OCI-LY7 (cell line): Measurements from ENCODE around the gene ZNF672. TPM values are rescaled to one million over a fixed set of nuclear protein-coding genes. Genes with fewer than 3 reads are reported as not detected.
"Not testable (repeated sequence)": the region's sequence is repeated elsewhere in the genome, so short reads cannot be mapped to it uniquely, and the experiment has no call there.

Experiments
- BruUV-seq: library from RNA; stranded (reverse); fragments of 400-500 nt; replicated peaks from 2 replicates; lab custom pipeline; 2021; lab: Mats Ljungman, UMichigan
- CTCF ChIA-PET: fragments of 300-600 bp; sonication (Branson Sonifier 250); formaldehyde crosslinking; loops from one replicate; lab custom pipeline; 2022; ENCODE audit warnings: antibody characterized with exemption; ENCODE audit not compliant: unreplicated experiment; lab: Charles Lee
- POLR2A ChIA-PET: fragments of 300-600 bp; sonication (Branson Sonifier 250); formaldehyde crosslinking; loops from one replicate; lab custom pipeline; 2022; ENCODE audit warnings: antibody characterized with exemption; lab: Charles Lee
- DNase-seq: peaks from one replicate; pipeline ENCODE4 v3.0.0-alpha.2; 2015; ENCODE audit warnings: low spot score
- H2AFZ ChIP-seq: fragments of 200-600 bp; sonication (generic), shearing (Covaris generic); 2 replicates; pipeline ENCODE4 v1.6.1; 2014; ENCODE audit warnings: mild to moderate bottlenecking, antibody characterized with exemption, low read length, moderate library complexity
- H3K27ac ChIP-seq: fragments of 200-600 bp; sonication (generic); 2 replicates; pipeline ENCODE4 v1.5.1; 2014; ENCODE audit warnings: mixed run types, low read depth, mild to moderate bottlenecking, moderate library complexity, low read length, inconsistent platforms; ENCODE audit not compliant: poor library complexity, severe bottlenecking
- H3K36me3 ChIP-seq: fragments of 200-600 bp; sonication (generic); 2 replicates; pipeline ENCODE4 v1.6.1; 2014; ENCODE audit warnings: mild to moderate bottlenecking, antibody characterized with exemption, low read length, moderate library complexity, mixed read lengths; ENCODE audit not compliant: insufficient read depth
- H3K4me1 ChIP-seq: fragments of 200-600 bp; sonication (generic); 2 replicates; pipeline ENCODE4 v1.5.1; 2014; ENCODE audit warnings: mild to moderate bottlenecking, low read length; ENCODE audit not compliant: insufficient read depth, poor library complexity, severe bottlenecking
- H3K4me2 ChIP-seq: fragments of 200-600 bp; sonication (generic); 2 replicates; pipeline ENCODE4 v1.6.1; 2014; ENCODE audit warnings: mild to moderate bottlenecking, low read length
- H3K4me3 ChIP-seq: fragments of 200-600 bp; sonication (generic); 2 replicates; pipeline ENCODE4 v1.5.1; 2014; ENCODE audit warnings: mild to moderate bottlenecking, low read depth, low read length; ENCODE audit not compliant: poor library complexity, severe bottlenecking
- H3K79me2 ChIP-seq: fragments of 200-600 bp; sonication (generic); 2 replicates; pipeline ENCODE4 v1.6.1; 2016; ENCODE audit warnings: low read depth, mild to moderate bottlenecking, low read length, moderate library complexity, mixed read lengths; ENCODE audit not compliant: insufficient read depth
- H3K9me2 ChIP-seq: fragments of 200-600 bp; sonication (generic); 2 replicates; pipeline ENCODE4 v1.6.1; 2016; ENCODE audit warnings: mild to moderate bottlenecking, low read length, mixed read lengths; ENCODE audit not compliant: insufficient read depth
- H3K9me3 ChIP-seq: fragments of 200-600 bp; sonication (generic); 2 replicates; pipeline ENCODE4 v1.6.1; 2014; ENCODE audit warnings: mild to moderate bottlenecking, mixed run types, low read length, mixed read lengths
- H4K20me1 ChIP-seq: fragments of 200-600 bp; sonication (generic); 2 replicates; pipeline ENCODE4 v1.6.1; 2014; ENCODE audit warnings: mild to moderate bottlenecking, antibody characterized with exemption, low read length, moderate library complexity, mixed read lengths; ENCODE audit not compliant: insufficient read depth
- EZH2phosphoT487 ChIP-seq: fragments of 200-600 bp; sonication (generic); IDR thresholded peaks from 2 replicates; pipeline ENCODE4 v1.6.1; 2018; ENCODE audit warnings: low read depth, borderline replicate concordance, mild to moderate bottlenecking, mixed run types, antibody characterized with exemption, low read length, moderate library complexity, mixed read lengths
- intact Hi-C: fragments of 100-400 bp; cut with micrococcal nuclease; formaldehyde crosslinking; loops from one replicate; pipeline ENCODE4 v1.10.0; 2022; ENCODE audit not compliant: unreplicated experiment
- total RNA-seq, 2 experiments: library from RNA; depleted of rRNA in 1 of 2; stranded (reverse); fragments of >200 nt in 1 of 2; shearing (Covaris generic) in 1 of 2; gene quantifications; 2 replicates each; pipeline ENCODE4 v1.2.3, GENCODE V29; 2014 to 2022
- TF ChIP-seq, protein P1 (sequence below): fragments of 200-600 bp; sonication (generic); conservative IDR thresholded peaks from 2 replicates; pipeline ENCODE4 v1.5.1; 2014; ENCODE audit warnings: mild to moderate bottlenecking, antibody characterized with exemption, low read length, moderate library complexity, mixed read lengths

The ZNF672 gene
- total RNA-seq, 2 experiments from 2014 or later = 52.7 to 56.1 TPM

DNA sequence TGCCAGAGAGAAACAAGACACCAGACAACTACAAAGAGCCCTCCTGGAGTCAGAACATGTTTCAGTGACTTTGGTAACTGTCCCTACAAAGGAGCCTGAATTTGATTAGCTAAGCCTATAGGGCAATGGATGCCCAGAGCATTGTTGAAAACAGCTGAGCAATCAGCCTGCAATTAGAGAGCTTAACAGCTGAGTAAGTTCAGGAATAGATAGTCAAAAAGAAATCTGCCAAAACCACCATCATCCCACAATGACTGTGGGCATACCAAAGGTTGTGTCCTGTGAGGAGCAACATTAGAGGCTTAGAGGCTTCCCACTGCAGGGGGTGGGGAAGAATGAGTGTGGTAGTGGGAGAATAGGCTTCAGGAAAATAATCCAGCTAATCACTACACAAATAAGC lies 44.4 kb upstream of the ZNF672 start:
- Histone ChIP-seq H3K79me2 (no peaks in the 10 kb centered on the region), H2AFZ (no peak overlapping the region), H3K9me2 (no peaks in the 10 kb centered on the region), H3K9me3 (no peaks in the 10 kb centered on the region), H4K20me1 (no peaks in the 10 kb centered on the region), H3K4me2 (no peak overlapping the region), H3K27ac (no peak overlapping the region), H3K36me3 (no peaks in the 10 kb centered on the region), H3K4me1 (no peaks in the 10 kb centered on the region), H3K4me3 (no peak overlapping the region)
- ChIA-PET POLR2A (interaction anchor here (2.2 kb wide), 1 partner anchor 11 kb away, joined by 9 read pairs; no protein-coding TSS in a partner anchor), CTCF (no interaction called here)
- intact Hi-C loops = no loop called here
- no peak for DNase-seq
- no peak for TF ChIP-seq EZH2phosphoT487
- TF ChIP-seq, protein P1, sequence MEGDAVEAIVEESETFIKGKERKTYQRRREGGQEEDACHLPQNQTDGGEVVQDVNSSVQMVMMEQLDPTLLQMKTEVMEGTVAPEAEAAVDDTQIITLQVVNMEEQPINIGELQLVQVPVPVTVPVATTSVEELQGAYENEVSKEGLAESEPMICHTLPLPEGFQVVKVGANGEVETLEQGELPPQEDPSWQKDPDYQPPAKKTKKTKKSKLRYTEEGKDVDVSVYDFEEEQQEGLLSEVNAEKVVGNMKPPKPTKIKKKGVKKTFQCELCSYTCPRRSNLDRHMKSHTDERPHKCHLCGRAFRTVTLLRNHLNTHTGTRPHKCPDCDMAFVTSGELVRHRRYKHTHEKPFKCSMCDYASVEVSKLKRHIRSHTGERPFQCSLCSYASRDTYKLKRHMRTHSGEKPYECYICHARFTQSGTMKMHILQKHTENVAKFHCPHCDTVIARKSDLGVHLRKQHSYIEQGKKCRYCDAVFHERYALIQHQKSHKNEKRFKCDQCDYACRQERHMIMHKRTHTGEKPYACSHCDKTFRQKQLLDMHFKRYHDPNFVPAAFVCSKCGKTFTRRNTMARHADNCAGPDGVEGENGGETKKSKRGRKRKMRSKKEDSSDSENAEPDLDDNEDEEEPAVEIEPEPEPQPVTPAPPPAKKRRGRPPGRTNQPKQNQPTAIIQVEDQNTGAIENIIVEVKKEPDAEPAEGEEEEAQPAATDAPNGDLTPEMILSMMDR = no peak
- BruUV-seq = no TSS peak

DNA sequence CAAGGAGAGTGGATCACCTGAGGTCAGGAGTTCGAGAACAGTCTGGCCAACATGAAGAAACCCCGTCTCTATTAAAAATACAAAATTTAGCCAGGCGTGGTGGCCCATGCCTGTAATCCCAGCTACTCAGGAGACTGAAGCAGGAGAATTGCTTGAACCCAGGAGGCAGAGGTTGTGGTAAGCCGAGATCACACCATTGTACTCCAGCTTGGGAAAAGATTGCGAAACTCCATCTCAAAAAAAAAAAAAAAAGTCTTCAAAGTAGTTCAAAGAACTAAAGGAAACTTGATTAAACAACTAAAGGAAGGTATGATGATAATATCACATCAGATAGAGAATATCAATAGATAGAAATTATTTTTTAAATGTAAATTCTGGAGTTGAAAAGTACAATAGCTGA lies 43.4 kb upstream of the ZNF672 start:
- intact Hi-C loops, H3K27ac ChIP-seq, H4K20me1 ChIP-seq, H3K36me3 ChIP-seq, CTCF ChIA-PET, H3K9me2 ChIP-seq, H3K4me3 ChIP-seq, H3K9me3 ChIP-seq, H3K79me2 ChIP-seq, DNase-seq, H2AFZ ChIP-seq, H3K4me2 ChIP-seq, BruUV-seq, H3K4me1 ChIP-seq: not testable (repeated sequence)
- POLR2A ChIA-PET = interaction anchor here (0.6 to 2.2 kb wide), 2 partner anchors 12 to 111 kb away, joined by 3 to 12 read pairs; no protein-coding TSS in a partner anchor

DNA sequence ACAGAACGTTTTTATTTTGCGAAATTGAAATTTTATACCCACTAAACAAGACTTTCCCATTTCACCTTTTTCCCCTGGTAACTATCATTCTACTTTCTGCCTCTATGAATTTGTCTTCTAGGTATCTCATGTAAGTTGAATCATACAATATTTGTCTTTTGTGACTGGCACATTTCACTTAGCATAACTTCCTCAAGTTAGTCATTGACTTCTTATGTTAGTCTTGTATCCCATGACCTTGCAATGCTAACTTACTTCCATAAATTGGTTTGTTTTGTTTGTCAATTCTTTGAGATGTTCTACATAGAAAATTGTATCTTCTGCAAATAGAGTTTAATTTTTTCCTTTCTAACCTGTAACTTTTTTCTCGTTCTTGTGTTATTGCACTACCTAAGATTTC lies 39.2 kb upstream of the ZNF672 start:
- intact Hi-C loops = no loop called here
- no TSS peak for BruUV-seq
- H3K4me1 ChIP-seq = no peaks in the 10 kb centered on the region
- no peaks in the 10 kb centered on the region for H4K20me1 ChIP-seq
- H3K4me3 ChIP-seq = no peak overlapping the region
- TF ChIP-seq, protein P1 = no peak
- no peak for TF ChIP-seq EZH2phosphoT487
- DNase-seq = no peak
- no peaks in the 10 kb centered on the region for H3K9me2 ChIP-seq
- H3K36me3 ChIP-seq = no peaks in the 10 kb centered on the region
- POLR2A ChIA-PET = no interaction called here
- no peak overlapping the region for H3K27ac ChIP-seq
- no peak overlapping the region for H3K4me2 ChIP-seq
- CTCF ChIA-PET = no interaction called here
- no peaks in the 10 kb centered on the region for H3K79me2 ChIP-seq
- H2AFZ ChIP-seq = no peak overlapping the region
- H3K9me3 ChIP-seq = no peaks in the 10 kb centered on the region
